ENCODE data around the gene KIF2A. TPM values are rescaled to one million over a fixed set of nuclear protein-coding genes. Genes with fewer than 3 reads are reported as not detected.

The KIF2A gene
- total RNA-seq, 2 experiments from 2014 or later = 50.3 to 90.7 TPM

GRCh38 chr5:62347928-62348327, 41.9 kb downstream of the KIF2A start:
- CTCF ChIA-PET (ENCODE audit: unreplicated experiment) = no interaction called here
- peaks cover 5% of the 10 kb centered on the region for H4K20me1 ChIP-seq (ENCODE audit: insufficient read depth, low read length)
- BruUV-seq (replicated peaks) = no TSS peak
- H3K9me2 ChIP-seq (ENCODE audit: insufficient read depth, low read length) = no peaks in the 10 kb centered on the region
- DNase-seq (ENCODE audit: low spot score) = no peak
- no peaks in the 10 kb centered on the region for H3K9me3 ChIP-seq (ENCODE audit: low read length)
- H3K4me3 ChIP-seq (ENCODE audit: low read depth, low read length, poor library complexity, severe bottlenecking) = no peak overlapping the region
- no peak for TF ChIP-seq CTCF (conservative IDR thresholded peaks at IDR 0.05; ENCODE audit: low read length)
- no peak for TF ChIP-seq EZH2phosphoT487 (IDR thresholded peaks at IDR 0.05; ENCODE audit: borderline replicate concordance, low read depth, low read length)
- POLR2A ChIA-PET = interaction anchor here (0.6 kb wide), 1 partner anchor 1245 kb away, joined by 5 read pairs; no protein-coding TSS in a partner anchor
- peaks cover 46% of the 10 kb centered on the region for H3K79me2 ChIP-seq (ENCODE audit: insufficient read depth, low read depth, low read length)
- H3K27ac ChIP-seq (ENCODE audit: low read depth, low read length, poor library complexity, severe bottlenecking) = no peak overlapping the region
- intact Hi-C loops (cut with micrococcal nuclease; ENCODE audit: unreplicated experiment) = no loop called here
- no peak overlapping the region for H3K4me2 ChIP-seq (ENCODE audit: low read length)
- H2AFZ ChIP-seq (ENCODE audit: low read length) = no peak overlapping the region
- H3K36me3 ChIP-seq (ENCODE audit: insufficient read depth, low read length) = peaks cover 66% of the 10 kb centered on the region
- H3K4me1 ChIP-seq (ENCODE audit: insufficient read depth, low read length, poor library complexity, severe bottlenecking) = no peaks in the 10 kb centered on the region

GRCh38 chr5:62348723-62349481, 42.9 kb downstream of the KIF2A start:
- TSS peak; percentile 16 for BruUV-seq (replicated peaks)
- POLR2A ChIA-PET = no interaction called here
- Histone ChIP-seq H2AFZ (ENCODE audit: low read length) (no peak overlapping the region), H3K4me2 (ENCODE audit: low read length) (no peak overlapping the region), H3K36me3 (ENCODE audit: insufficient read depth, low read length) (peaks cover 66% of the 10 kb centered on the region), H4K20me1 (ENCODE audit: insufficient read depth, low read length) (peaks cover 5% of the 10 kb centered on the region), H3K79me2 (ENCODE audit: insufficient read depth, low read depth, low read length) (peaks cover 36% of the 10 kb centered on the region), H3K4me3 (ENCODE audit: low read depth, low read length, poor library complexity, severe bottlenecking) (no peak overlapping the region), H3K9me3 (ENCODE audit: low read length) (no peaks in the 10 kb centered on the region), H3K9me2 (ENCODE audit: insufficient read depth, low read length) (no peaks in the 10 kb centered on the region), H3K27ac (ENCODE audit: low read depth, low read length, poor library complexity, severe bottlenecking) (no peak overlapping the region), H3K4me1 (ENCODE audit: insufficient read depth, low read length, poor library complexity, severe bottlenecking) (no peaks in the 10 kb centered on the region)
- intact Hi-C loops (cut with micrococcal nuclease; ENCODE audit: unreplicated experiment) = no loop called here
- TF ChIP-seq CTCF (conservative IDR thresholded peaks at IDR 0.05; ENCODE audit: low read length) = no peak
- TF ChIP-seq EZH2phosphoT487 (IDR thresholded peaks at IDR 0.05; ENCODE audit: borderline replicate concordance, low read depth, low read length) = no peak
- DNase-seq (ENCODE audit: low spot score) = no peak
- CTCF ChIA-PET (ENCODE audit: unreplicated experiment) = no interaction called here

Measured in OCI-LY7 (cell line).